SK-N-MC (cell line): ENCODE measurements around the gene ZNF620.

ENCODE experiments used
- DNase-seq: peaks from one replicate; pipeline ENCODE4 v3.0.0-alpha.2; 2011; ENCODE audit warnings: low read depth, low spot score
- H3K27ac ChIP-seq: fragments of 200-600 bp; sonication (generic); 2 replicates; pipeline ENCODE4 v1.5.1; 2016; ENCODE audit warnings: mixed run types
- H3K36me3 ChIP-seq: fragments of 200-600 bp; sonication (generic); 2 replicates; pipeline ENCODE4 v1.6.1; 2017; ENCODE audit warnings: antibody characterized with exemption, low read length, mixed read lengths; ENCODE audit not compliant: insufficient read depth
- H3K4me3 ChIP-seq: fragments of 200-600 bp; sonication (generic); 2 replicates; pipeline ENCODE4 v1.5.1; 2016
- H3K9ac ChIP-seq: fragments of 200-600 bp; sonication (generic); 2 replicates; pipeline ENCODE4 v1.8.0; 2017; ENCODE audit warnings: mixed run types, mixed read lengths; ENCODE audit not compliant: insufficient read length
- H3K9me3 ChIP-seq: fragments of 200-600 bp; sonication (generic); 2 replicates; pipeline ENCODE4 v1.6.1; 2017; ENCODE audit warnings: low read depth, mild to moderate bottlenecking, antibody characterized with exemption, low read length, moderate library complexity, mixed read lengths
- EZH2 ChIP-seq: fragments of 200-600 bp; sonication (generic); IDR thresholded peaks from one replicate; pipeline ENCODE4 v1.6.1; 2017; ENCODE audit warnings: antibody characterized with exemption
- FOXP2 ChIP-seq: optimal IDR thresholded peaks from 2 replicates; pipeline ENCODE3; 2011; ENCODE audit warnings: mild to moderate bottlenecking, moderate library complexity; ENCODE audit not compliant: insufficient read depth; ENCODE audit errors: extremely low read length, control extremely low read depth
- POLR2AphosphoS5 ChIP-seq: IDR thresholded peaks from 2 replicates; pipeline ENCODE4 v1.6.1; 2012; ENCODE audit warnings: mild to moderate bottlenecking, low read depth, low read length, borderline replicate concordance

Gene ZNF620

GRCh38 chr3:40490916-40491315 is 14.9 kb upstream of the ZNF620 start:
- H3K4me3 ChIP-seq = no peak overlapping the region
- no peak for DNase-seq
- H3K27ac ChIP-seq = no peak overlapping the region
- TF ChIP-seq EZH2 (no peak), POLR2AphosphoS5 (no peak), FOXP2 (no peak)
- no peaks in the 10 kb centered on the region for H3K36me3 ChIP-seq
- H3K9me3 ChIP-seq = no peaks in the 10 kb centered on the region
- no peak overlapping the region for H3K9ac ChIP-seq

DNA sequence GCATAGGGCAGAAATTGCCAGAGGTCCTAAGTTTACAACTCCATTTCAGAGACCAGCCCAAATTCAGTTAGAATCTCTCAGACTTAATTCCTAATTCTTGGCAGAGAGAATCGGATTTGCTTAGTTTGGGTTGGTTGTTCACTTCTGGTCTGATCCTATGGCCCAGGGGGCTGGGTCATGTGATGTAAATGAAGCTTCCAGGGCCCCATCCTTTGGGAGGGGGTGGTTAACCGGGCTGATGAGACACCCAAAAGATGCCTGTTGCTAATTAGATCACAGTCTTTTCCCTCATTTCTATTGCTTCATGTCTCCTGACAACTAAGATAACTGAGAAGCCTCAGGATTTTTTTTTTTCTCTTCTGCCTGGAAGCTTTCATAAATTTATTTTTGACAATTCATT is 11.1 kb upstream of the ZNF620 start:
- Histone ChIP-seq H3K9ac (no peak overlapping the region), H3K9me3 (no peaks in the 10 kb centered on the region), H3K36me3 (no peaks in the 10 kb centered on the region), H3K27ac (no peak overlapping the region), H3K4me3 (no peak overlapping the region)
- DNase-seq = no peak
- TF ChIP-seq EZH2 = no peak
- no peak for TF ChIP-seq POLR2AphosphoS5
- TF ChIP-seq FOXP2 = no peak

GRCh38 chr3:40497288-40497687 is 8.6 kb upstream of the ZNF620 start:
- Histone ChIP-seq H3K27ac (no peak overlapping the region), H3K9ac (no peak overlapping the region), H3K36me3 (no peaks in the 10 kb centered on the region), H3K9me3 (no peaks in the 10 kb centered on the region), H3K4me3 (no peak overlapping the region)
- no peak for DNase-seq
- TF ChIP-seq POLR2AphosphoS5 = no peak
- no peak for TF ChIP-seq EZH2
- TF ChIP-seq FOXP2 = no peak

DNA sequence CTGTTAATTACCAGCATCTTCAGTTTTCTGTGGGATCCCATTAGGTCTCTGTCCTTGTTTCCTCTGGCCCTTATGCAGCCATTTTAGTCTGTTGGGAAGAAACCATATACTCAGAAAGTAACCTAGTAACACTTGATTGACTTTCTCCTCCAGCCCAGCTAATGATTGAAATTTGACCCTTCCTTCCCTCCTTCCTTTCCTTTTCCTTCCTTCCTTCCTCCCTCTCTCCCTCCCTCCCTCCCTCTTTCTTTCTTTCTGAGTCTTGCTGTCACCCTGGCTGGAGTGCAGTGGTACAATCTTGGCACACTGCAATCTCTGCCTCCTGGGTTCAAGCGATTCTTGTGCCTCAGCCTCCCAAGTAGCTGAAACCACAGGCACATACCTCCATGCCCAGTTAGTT is 5.9 kb upstream of the ZNF620 start:
- TF ChIP-seq FOXP2 = no peak
- TF ChIP-seq POLR2AphosphoS5 = no peak

DNA sequence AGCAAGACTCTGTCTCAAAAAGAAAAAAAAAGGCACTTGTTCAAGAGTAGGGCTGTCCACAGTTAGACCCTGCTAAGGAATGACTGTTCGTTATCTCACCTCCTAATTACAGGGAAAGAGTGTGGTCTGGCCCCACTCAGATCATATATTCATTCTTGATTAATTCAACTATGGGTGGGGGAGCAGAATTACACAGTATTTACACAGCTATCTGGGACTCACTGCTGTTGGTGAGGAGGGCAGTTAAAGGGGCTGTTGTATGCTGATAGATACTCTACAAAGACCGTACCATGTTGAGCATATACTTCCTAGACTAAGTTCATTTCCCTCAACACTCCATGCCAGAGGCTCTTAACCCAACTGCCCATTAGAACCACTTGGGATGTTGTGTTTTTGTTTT is 3.8 kb upstream of the ZNF620 start:
- Histone ChIP-seq H3K9me3 (no peaks in the 10 kb centered on the region), H3K36me3 (no peaks in the 10 kb centered on the region), H3K4me3 (no peak overlapping the region), H3K9ac (no peak overlapping the region), H3K27ac (no peak overlapping the region)
- TF ChIP-seq POLR2AphosphoS5 = no peak
- TF ChIP-seq FOXP2 = no peak
- TF ChIP-seq EZH2 = no peak
- DNase-seq = no peak

More for the DNA sequence above, 5.9 kb upstream of the ZNF620 start:
- Histone ChIP-seq H3K9me3 (no peaks in the 10 kb centered on the region), H3K27ac (no peak overlapping the region), H3K9ac (no peak overlapping the region), H3K36me3 (no peaks in the 10 kb centered on the region), H3K4me3 (no peak overlapping the region)
- DNase-seq = no peak

DNA sequence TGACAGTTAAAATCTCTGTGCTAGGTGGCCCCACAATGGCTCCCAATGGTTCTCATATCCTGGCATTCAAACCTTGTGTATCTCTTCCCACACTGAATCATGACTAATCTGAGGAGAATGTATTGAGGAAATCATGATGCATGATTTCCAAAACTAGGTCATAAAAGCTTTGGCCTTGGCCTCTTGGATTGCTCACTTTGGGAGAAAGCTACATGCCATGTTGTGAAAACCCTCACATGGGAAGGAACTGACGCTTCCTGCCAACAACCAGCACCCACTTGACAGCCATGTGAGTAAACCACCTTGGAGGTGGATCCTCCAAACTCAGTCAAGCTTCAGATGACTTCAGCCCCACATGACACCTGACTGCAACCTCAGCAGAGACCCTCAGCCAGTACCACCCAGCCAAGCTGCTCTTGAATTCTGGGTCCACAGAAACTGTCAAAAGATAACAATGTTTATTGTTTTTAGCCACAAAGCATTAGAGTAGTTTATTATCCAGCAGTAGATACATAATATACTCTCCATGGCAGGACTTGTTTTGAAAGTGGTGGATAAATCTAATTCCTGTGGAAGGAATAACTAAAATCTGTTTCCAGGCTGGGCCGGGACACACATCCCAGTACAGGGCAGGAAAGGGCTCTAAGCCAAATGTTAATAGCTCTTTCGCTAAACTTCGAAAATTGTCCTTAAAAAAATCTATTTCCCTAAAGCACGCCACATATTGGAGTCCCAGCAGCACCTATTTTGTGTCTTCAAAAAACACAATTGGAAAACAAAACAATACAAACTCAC is 1.0 kb upstream of the ZNF620 start:
- TF ChIP-seq FOXP2 = no peak
- no peak for TF ChIP-seq EZH2
- no peak for TF ChIP-seq POLR2AphosphoS5
- H3K9me3 ChIP-seq = no peaks in the 10 kb centered on the region
- no peak for DNase-seq
- H3K4me3 ChIP-seq = peak overlapping the region; percentile 76; the same call in 1 of the 2 replicates
- no peak overlapping the region for H3K27ac ChIP-seq
- no peak overlapping the region for H3K9ac ChIP-seq
- H3K36me3 ChIP-seq = peaks cover 4% of the 10 kb centered on the region; the same call in 1 of the 2 replicates

DNA sequence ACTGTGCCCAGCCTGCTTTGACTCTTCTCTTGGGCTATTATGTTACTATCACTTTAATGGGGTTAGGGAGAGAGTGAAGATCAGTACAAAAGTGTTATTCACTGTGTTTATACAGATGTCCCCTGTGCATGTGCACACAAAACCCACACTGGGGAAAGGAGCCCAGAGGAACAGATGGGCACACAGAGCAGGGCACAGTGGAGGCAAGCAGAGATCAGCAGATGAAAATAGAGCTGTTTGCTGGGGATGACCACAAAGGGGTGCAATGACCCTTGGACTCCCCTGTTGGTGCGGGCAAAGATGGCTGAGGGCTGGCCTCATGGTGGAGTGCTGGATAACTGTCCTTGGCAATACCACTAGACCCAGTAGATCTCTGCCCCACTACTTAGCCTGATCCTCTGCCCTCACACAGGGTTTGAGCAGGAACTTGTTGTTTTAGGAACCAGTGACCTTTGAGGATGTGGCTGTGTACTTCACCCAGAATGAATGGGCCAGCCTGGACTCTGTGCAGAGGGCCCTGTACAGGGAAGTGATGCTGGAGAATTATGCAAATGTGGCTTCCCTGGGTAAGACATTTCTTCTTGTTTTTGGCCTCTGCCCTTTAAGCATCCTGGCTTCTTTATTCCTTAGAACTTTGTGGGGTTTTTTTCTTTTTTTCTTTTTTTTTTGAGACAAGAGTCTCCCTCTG is 5.3 kb downstream of the ZNF620 start:
- Histone ChIP-seq H3K27ac (no peak overlapping the region), H3K9me3 (no peaks in the 10 kb centered on the region), H3K36me3 (peaks cover 12% of the 10 kb centered on the region; the same call in 1 of the 2 replicates), H3K9ac (no peak overlapping the region), H3K4me3 (no peak overlapping the region)
- TF ChIP-seq EZH2 = no peak
- no peak for TF ChIP-seq POLR2AphosphoS5
- TF ChIP-seq FOXP2 = no peak
- DNase-seq = no peak

GRCh38 chr3:40516201-40516600 is 10.4 kb downstream of the ZNF620 start:
- no peak for DNase-seq
- H3K36me3 ChIP-seq = peaks cover 8% of the 10 kb centered on the region; the same call in 1 of the 2 replicates

More at GRCh38 chr3:40516201-40516600, 10.4 kb downstream of the ZNF620 start:
- H3K9me3 ChIP-seq = no peaks in the 10 kb centered on the region
- H3K4me3 ChIP-seq = no peak overlapping the region
- no peak overlapping the region for H3K9ac ChIP-seq
- TF ChIP-seq FOXP2 = no peak
- TF ChIP-seq POLR2AphosphoS5 = no peak
- no peak for TF ChIP-seq EZH2
- no peak overlapping the region for H3K27ac ChIP-seq
